Measurements from ENCODE around the gene IMPDH1.

DNA sequence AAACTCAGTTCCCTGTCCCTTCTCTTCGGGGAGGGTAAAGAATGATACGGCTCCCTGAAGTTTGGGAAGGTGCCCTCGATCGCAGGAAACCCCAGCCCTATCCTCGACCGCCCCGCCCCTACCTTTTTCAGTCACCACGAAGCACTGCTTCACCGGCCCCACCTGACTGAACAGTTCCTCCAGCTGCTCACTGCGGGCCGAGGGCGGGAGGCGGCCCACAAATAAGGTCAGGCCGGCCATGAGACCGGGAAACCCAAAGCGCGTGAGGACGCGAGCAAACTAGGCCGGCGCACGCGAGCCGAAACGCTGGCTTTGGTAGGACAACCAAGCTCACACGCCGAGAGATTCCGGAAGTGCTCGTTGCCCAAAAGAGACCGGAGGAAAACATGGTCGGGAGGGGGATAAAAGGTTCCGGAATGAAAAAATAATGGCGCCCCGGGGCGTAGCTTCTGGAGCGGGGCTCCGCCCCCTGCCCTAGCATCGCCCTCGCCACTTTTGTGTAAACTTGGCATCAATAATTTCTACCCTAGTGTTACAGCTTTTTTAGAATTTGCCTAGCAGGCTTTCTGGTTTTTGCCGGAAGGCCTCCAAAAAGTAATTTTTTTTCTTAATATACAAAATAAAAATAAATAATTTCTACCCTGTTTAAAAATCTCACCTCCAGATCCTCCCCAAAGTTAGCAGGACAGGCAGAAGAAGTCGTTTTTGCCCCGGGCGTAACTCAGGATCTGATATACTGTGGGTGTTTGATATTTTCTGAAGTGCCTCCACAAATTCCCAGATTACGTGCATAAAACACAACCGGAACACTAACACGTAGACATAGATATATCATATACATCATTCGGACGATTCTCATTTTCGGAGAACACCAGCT, 66.0 kb downstream of the IMPDH1 start, which contains the start of gene RBM28:
- TF ChIP-seq CTCF (conservative IDR thresholded peaks at IDR 0.05; ENCODE audit: low read length) = no peak
- TF ChIP-seq EZH2phosphoT487 (IDR thresholded peaks at IDR 0.05; ENCODE audit: borderline replicate concordance) = no peak

All from Loucy (cell line).